Putamen (tissue), 1 donor: ENCODE results near the gene HOXB5.

ENCODE experiments used
- DNase-seq: peaks from one replicate; pipeline ENCODE4 v3.0.0-alpha.2; 2016; ENCODE audit warnings: low spot score

HOXB5 gene

DNA sequence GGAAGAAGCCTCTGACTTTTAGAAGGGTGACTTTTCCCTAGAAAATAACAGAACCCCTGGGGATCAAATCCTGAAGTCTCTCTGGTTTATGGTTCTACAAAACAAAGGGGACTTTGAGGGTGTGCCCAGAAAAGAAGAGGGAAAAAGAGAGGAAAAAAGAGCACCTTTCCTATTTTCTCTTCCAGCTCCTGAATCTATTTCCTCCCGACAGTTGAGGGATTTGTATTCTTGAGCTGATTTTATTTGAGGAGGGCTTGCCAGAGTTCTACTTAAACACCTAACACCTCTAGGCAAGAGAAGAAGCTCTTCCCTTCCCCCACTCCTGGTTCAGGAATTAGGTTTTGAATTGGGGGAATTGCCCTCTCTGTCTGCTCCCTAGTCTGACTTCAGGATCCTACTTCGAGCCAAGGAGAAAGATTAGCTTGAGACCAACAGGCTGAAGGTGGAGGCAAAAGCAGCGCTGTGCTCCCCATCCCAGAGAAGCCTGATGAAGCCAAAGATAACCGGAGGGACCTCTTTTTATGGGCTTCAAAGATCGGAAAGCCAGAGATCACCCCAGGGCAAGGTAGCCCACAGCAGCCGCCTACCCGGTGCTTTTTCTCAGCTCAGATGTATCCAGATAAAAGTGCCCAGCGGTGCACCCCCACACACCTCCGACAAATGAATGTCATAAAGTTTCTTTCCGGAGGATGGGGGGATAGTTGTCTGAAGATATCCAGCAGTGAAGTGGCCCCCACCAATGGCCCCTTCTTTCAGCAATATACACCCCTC is 4.3 kb downstream of the HOXB5 start:
- DNase-seq = no peak

DNA sequence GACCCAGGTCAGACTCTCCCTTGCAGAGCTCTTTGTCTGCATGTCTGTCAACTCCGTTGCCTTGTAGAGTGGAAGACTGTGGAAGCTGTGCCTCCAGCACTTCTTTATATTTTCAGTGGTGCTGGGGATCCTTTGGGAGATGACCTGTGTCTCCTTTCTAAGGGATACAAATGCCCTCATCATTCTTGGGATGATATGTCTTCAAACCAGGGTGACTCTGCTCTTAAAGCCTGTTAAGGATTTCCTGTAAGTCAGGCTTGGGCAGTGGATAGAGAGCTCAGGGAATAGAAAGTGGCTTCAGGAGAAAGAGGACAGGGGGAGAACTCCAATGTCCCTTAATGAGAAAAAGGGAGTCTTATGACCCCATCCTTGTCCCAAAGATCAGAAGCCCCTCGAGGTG is 5.1 kb downstream of the HOXB5 start:
- no peak for DNase-seq

DNA sequence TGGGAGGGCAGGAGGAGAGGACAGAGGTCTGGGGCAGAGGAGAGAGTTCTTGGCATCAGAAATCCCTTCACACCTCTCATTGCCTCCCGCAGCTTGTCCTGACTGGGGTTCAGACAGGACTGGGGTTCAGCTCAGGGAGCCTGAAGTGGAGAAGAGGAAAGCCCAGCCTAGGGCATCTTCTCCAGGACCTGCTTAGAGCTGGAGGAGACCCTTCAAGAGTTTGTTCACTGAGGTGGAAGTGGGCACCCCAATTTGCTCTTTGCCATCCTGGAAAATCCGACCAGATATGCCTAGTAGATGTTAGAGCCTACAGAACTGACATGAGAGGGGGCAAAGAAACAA is 5.5 kb downstream of the HOXB5 start:
- no peak for DNase-seq

DNA sequence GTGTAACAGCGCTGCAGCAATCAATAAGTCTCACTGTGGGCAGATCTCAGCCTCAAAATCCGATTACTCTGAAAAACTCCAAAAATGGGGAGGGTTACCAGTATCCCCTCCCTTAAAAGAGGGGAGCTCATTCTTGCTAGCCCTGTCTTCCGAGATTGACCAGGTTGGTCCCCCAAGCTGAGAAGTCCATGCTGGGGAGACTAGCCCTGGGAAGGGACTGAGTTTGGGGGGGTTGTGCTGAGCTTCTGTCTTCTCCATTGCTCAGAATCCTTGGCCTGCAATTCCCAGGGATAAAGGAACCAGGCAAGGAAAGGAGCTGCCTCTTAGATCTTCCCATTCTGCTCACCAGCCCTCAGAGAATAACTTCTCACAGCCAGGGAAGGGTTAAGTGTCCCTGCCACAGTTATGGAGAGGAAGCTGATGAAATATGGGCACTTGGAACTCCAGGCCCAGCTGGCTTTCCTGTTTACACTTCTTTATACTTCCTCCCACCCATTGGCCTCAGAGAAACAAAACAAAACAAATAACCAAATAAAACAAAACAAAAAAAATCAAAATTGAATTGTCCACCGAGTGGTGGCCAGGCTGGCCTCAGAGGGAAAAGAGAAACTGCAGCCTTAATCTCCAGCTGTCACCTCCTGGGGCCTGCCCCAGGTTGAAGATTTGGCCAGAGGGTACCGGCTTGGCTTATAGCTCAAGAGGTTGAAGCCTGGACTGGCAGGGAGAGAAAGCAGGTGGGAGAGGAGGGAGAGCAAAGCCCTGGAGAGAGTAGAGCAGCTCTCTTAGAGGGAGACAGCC is 6.1 kb downstream of the HOXB5 start:
- DNase-seq = no peak

DNA sequence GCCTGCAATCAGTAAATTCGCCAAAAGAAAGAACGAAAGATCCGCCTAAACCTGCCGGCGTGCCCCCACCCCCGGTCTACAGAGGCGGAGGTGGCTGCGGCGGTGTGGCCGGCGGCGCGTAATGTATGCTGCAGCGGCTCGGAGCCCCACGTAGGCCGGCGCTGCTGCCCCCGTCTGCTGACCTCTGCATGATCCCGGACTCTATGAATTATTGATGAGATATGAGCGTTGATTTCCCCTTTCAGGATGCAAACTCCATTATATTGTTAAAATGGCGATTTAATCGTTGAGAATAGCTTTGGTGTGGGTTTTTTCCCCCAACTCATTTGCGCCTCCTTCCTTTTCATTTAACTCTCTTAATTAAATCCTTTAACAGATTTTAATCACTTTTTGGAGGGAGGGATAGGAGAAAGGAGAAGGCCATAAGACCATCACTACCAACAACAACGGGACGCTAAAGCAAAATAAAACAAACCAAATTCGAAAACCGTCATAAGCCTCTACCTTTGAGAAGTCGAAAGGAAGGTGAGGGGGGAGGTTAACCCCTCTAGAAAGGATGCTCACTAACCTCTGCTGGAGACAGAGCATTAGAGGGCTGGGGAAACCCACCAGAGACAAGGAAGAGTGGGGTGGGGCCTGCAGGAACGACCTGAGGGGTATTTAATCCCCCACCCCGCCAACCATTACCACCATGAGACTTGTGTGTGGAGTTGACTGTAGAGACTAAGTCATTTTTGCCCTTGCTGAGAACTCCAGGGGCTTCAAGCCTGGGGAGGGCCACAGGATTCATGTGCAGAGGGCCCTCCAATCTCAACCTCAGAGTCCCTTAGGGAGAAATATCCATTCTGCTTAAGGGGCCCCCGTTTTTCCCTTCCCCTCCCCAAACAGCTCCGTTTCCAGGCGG is 7.0 kb downstream of the HOXB5 start:
- no peak for DNase-seq

DNA sequence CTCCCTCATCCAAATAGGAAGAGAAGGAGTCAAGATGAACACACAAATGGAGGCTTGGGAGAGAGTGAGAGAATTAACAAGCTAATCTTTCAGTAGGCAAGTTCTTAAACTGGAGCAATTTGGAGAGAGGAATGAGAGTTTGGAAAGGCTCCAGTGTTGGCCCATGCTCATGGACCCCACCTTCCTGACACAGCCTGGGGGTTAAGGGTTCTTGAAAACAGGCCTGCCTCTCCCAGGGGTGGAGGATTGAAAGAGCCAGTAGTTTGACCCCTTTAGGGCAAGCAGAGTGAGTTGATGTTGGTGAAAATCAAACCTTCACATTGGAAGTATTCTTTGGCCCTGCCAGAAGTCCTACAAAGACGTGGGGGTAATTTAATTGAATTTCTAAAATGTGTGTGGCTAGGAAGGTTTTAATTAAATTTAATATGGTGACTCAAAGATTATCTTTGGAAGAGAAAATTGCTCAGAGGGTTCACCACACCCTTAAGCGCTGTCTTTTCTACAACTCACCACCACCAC is 9.3 kb downstream of the HOXB5 start:
- DNase-seq = no peak

DNA sequence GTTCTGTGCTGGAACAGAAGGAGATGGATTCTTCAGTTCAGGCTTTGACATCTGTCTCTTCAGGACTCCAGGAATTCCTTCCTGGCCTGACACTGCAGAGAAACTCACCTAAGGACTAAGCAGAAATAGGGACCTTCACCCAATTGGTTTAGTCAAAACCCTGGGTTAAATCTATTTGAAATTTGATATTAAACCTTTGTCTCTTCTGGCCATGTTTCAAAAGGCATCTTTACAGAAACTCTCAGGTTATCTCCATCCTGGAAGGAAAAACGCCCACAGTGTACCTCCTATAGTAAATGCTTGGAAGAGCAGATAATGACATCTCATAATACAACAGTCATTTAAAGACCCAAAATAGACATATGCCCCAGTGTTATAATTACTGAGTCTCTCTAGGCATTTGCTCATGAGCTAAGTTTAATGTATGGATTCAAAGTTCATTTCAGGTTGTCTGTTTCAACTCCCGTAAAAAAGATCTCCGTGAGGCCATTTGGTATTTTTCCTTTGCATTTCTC is 9.8 kb downstream of the HOXB5 start:
- DNase-seq = no peak

DNA sequence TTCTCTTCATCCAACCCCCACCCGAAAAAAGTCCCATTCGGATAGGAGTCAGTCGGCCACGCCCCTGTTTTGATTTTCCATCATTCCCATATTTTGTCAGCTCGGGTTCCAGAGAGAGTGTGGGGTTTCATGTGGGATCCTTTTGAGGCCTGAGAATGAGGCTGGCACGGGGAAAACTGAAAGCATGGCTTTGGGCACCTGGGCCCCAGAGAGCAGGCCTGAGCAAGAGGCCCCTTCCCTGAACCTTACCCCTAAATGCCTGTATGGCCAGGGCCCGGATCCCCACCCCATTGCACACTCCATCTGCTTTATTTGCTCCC is 10.9 kb downstream of the HOXB5 start:
- DNase-seq = no peak

DNA sequence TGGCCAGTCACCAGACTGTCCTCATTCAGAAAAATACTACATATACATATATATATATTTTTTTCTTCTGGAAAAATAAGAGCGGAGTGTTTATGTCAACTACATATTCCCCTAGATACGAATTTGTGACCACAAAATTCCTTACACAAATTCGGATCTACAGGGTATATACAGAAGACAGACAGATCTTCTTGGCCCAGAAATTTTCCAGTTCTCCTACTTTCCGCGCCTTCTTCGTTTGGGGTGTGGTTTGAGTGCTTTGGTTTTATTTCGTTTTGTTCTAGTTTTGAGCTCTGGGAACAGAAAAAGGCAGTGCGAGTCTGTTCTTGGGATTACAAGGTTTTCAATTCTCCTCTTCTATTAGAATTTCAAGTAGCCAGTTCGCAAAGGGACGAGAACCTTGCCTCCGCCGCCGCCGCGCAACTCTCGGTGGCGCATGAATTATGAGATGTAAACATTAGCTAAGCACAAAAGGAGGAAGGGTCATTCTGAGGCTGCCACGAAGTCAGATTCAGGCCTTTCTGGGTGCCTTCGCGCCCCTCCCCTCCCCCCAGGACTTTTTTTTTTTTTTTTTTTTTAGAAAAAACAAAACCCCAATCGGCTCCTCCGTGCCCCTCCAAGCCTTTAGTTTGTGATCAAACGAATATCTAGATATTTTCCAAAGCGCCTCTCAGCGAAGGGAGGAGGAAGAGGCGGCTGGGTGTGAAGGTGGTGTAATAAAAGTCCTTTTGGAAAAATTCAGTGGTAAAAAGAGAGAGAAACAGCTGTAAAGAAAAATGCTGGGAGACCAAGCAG is 13.6 kb downstream of the HOXB5 start:
- no peak for DNase-seq

DNA sequence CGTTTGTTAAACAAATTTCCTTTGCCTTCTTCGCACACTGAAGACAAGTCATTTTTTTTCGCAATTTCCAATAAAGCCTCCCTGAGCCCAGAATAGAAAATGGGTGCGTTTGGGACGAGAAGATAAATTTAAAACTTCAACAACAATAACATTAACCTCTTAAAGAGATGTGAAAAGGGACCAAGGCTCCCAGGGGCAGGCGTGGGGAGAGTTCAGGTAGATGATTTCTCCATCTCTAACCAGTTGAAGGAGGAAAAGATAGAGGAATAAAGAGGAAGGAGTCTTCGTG is 14.2 kb downstream of the HOXB5 start:
- no peak for DNase-seq

DNA sequence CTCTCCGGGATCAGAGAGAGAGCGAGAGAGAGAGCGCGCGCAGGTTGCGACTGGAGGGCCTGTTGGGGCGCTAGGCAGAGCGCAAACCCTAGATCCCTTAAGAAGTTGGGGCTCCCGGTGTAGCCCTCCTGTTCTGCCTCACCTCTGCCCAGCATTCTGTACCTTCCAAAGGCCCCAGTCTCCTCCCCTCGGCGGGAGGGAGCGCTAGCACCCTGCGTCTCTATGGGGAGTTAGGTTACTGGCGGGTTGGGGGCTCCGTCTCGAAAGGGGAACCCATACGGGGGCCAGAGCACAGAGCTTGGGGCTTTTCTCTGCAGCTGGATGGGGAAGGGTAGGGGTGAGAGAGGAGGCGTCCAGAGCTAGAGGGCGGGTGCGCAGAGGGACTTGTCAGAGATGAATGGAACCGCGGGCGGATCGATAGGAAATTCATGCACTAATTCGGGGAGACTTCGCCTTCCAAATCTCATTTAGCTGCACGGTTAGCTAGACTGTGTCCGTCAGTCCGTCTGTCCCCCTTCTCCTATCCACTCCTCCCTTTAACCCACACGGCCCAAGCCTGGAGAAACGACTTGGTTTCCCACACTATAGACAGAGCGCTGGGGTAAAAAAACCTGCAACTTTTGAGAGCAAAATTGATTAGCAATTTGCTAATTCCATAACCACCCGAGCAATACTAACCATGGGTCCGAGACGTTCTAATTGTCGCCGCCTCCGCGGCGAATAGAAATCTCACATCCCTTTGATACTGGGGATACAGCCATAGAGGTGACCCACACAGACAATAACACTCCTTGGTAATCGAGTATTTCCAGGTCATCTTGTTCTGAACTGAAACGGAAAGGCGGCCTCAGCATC is 14.7 kb downstream of the HOXB5 start:
- DNase-seq = no peak

DNA sequence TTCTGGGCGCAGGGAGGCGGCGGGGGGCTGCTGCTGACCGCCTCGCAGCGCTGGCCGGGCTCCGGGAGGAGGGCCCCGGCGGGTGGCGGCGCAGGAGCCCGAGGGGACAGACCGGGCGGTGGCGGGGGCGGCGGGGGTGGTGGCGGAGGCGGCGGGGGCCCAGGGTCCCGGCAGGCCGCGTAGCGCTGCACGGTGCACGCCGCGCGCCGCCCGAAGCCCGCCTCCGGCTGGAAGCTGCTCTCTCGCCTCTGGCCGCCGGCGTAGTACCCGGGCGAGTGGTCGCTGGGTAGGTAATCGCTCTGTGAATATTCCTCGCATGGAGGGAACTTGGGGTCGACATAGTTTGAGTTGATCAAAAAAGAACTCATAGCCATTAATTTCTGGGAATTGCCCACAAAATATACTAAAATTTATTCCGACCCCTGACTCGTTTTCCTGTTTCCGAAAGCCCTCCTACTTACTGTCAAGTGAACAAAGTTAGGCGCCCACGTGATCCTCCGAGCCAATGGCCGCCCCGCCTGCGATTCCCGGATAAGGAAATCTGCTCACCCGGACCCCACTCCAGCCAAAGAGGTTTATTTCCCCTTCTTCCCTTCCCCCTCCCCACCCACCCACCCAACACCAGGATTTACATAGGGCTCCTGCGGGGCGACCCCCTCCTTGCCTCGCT is 15.5 kb downstream of the HOXB5 start, which contains the start of gene HOXB4:
HOXB4 (minus strand) TSS at position 405 of the 670 bp plus-strand sequence; CDS start at position 374, 31 bp downstream.
- peak; percentile 2 for DNase-seq

DNA sequence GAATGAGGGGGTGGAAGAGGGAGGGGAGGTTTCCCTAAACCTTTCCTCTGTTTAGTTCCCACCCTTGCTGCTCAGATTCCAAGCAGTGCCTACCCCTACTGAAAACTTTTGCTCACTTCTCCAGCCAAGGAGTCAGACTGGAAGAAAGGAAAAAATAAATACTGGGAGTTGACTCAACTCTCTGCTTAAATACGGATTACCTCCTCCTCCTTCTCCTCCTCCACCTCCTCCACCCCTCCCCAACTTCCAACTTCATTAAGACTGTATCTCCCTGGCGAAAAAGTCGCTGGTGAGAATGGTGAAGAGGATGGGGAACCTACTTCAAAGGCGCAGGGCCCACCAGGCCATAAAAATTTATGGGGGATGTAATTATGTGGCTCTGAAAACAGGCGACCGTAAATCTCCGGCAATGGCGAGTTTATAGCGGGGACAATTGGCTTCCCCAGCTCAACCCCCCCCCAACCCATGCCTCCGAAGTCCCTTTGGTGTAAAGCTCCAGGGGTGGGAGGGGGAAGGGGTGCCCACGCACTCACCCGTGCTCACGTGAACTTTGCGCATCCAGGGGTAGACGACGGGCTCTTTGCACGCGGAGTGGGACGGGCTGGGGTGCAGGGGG is 16.1 kb downstream of the HOXB5 start:
- DNase-seq = no peak

DNA sequence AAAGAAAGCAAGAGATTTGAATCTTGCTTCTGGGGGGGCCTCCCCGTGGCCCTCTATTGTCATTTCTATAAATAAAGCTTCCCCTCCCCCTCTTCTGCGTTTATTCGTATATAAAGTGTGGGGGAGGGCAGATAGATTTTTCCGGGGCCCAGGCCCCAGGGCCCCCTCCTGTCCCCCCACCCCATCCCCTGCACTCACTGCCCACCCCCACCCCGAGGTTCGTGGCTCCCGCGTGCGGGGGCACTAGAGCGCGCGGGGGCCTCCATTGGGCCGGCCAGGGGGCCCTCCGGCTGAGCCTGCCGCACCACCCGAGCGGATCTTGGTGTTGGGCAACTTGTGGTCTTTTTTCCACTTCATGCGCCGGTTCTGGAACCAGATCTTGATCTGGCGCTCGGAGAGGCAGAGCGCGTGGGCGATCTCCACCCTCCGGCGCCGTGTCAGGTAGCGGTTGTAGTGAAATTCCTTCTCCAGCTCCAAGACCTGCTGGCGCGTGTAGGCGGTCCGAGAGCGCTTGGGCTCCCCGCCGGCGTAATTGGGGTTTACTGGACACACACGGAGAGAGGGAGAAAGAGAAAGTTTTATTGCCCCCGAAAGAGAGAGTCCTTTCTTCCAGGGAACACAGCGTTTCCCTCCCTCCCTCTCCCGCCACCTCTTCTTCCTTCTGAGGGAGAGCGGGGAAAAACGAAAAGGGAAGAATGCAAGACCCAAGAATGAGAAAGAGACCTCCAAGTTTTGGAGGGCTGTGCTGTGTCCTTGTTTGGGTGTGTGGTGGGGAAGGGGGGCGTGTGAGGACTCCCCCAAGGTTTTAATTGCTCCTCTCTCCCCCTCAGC is 16.9 kb downstream of the HOXB5 start:
- DNase-seq = no peak

DNA sequence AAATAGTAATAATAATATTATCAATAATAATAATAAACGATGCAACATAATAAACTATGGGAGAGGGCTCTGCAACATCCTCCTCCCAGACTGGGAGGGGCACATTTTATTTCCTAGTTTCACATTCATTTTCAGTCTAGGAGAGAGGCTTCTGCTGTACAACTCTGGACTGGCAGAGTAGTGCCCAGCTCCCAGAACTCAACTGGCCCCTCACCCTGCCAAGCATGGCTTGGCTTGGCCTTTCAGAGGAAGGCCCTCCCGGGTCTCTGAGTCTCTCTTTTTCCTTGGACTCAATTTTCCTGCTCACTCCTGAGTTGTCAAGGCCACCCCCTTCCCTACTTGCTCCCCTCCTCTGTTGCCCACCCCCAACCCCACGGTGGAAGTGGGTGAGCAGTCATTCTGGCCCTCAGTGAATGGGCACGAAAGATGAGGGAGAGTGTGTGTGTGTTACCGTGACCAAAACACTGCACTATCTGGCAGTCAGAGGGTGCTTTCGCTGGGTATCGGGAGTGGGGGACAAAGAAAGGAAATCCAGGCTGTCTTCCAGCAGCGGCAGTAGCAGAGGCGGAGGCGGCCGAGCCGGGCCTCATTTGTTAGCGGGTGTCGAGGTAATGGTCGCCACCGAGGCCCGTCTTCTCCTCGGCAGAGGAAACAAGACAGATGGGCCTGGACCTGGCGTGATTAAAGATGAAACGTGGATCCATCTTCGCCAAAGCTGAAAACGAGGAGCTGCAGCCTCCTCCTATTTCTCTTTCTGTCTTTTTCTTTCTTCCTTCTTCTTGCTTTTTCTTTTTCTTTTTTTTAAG is 17.7 kb downstream of the HOXB5 start:
- no peak for DNase-seq

DNA sequence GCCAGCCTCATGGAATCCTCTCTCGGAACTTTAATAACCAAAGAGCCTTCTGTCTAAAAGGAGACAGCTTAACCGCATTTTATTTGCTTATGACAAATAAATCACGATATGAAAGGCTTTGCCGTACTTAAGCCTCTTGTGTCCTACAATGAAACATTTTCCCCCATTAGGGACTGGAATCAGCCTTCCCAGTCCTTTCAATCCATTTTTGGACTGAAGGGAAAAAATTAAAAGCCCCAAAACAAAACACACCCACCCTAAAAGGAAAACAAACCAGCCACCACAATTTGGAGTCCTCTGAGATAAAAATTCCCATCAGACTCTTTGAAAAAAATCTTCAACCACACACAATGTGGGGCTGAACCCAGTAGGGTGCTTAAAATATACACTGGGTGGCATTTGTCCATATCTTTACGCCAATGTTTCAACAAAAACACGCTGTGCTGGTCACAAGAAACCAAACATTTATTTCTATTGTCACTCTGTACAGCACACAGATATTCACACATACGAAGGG is 18.5 kb downstream of the HOXB5 start:
- no peak for DNase-seq

DNA sequence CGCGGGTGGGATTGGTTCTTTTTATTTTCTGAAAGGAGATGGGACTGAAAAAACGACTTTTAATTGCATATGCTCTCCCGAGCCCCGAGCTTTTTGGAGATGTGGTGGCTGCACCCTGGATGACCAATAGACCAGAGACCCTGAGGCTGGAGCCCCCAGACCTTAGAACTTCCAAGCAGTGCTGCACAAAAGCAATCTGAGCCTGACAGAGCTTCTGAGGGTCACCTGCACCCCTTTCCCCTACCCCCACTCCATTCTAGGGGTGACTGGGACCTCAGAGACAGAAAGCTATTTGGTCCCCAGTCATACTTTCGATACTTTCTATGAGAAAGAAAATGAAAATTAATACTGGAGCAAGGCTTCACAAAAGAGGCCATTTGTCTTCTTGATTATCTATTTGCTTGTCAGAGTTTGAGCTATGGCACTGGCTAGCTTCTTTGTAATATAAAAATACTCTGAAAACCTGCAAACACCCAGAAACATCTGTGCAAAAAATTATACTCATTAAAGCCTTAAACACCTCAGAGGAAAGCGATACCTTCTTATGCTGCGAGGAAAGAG is 19.0 kb downstream of the HOXB5 start:
- DNase-seq = no peak
